HG03439 (cell line): ENCODE results near the gene SFMBT1.

Source experiments
- ATAC-seq: cut with Tn5 transposase; IDR thresholded peaks from one replicate; pipeline ENCODE4 v1.9.1; 2021; ENCODE audit warnings: mild to moderate bottlenecking, moderate library complexity; ENCODE audit not compliant: unreplicated experiment

The SFMBT1 gene

GRCh38 chr3:52891164-52891563 is 154.7 kb downstream of the SFMBT1 start:
- no peak for ATAC-seq

- no peak for ATAC-seq
Measured at GRCh38 chr3:52890735-52891134, 155.1 kb downstream of the SFMBT1 start.

- ATAC-seq, result no peak
Measured at GRCh38 chr3:52889901-52890300, 156.0 kb downstream of the SFMBT1 start.

- ATAC-seq, result no peak
Measured at GRCh38 chr3:52887166-52887565, 158.7 kb downstream of the SFMBT1 start.

- no peak for ATAC-seq
Measured at GRCh38 chr3:52886049-52886730, 159.7 kb downstream of the SFMBT1 start.

GRCh38 chr3:52882377-52882776 is 163.5 kb downstream of the SFMBT1 start:
- no peak for ATAC-seq

- ATAC-seq, result no peak
Measured at GRCh38 chr3:52881871-52882270, 164.0 kb downstream of the SFMBT1 start.

- ATAC-seq, result no peak
Measured at GRCh38 chr3:52880474-52880873, 165.4 kb downstream of the SFMBT1 start.

GRCh38 chr3:52880047-52880446 is 165.8 kb downstream of the SFMBT1 start:
- ATAC-seq, result no peak

- no peak for ATAC-seq
Measured at GRCh38 chr3:52879581-52879980, 166.3 kb downstream of the SFMBT1 start.

GRCh38 chr3:52879090-52879489 is 166.8 kb downstream of the SFMBT1 start:
- ATAC-seq, result no peak

GRCh38 chr3:52877085-52877484 is 168.8 kb downstream of the SFMBT1 start:
- ATAC-seq, result no peak

GRCh38 chr3:52874864-52875587 is 170.8 kb downstream of the SFMBT1 start:
- no peak for ATAC-seq

GRCh38 chr3:52874160-52874701 is 171.6 kb downstream of the SFMBT1 start:
- no peak for ATAC-seq

- ATAC-seq, result no peak
Measured at GRCh38 chr3:52873433-52874159, 172.3 kb downstream of the SFMBT1 start.

- ATAC-seq, result no peak
Measured at GRCh38 chr3:52872245-52872644, 173.6 kb downstream of the SFMBT1 start.

- no peak for ATAC-seq
Measured at GRCh38 chr3:52871761-52872160, 174.1 kb downstream of the SFMBT1 start.

- no peak for ATAC-seq
Measured at GRCh38 chr3:52870471-52870870, 175.4 kb downstream of the SFMBT1 start.

GRCh38 chr3:52866427-52866826 is 179.4 kb downstream of the SFMBT1 start:
- ATAC-seq, result no peak

- no peak for ATAC-seq
Measured at GRCh38 chr3:52865994-52866393, 179.9 kb downstream of the SFMBT1 start.

- no peak for ATAC-seq
Measured at GRCh38 chr3:52860424-52860768, 185.5 kb downstream of the SFMBT1 start.
